Activated gamma-delta T cell treated with anti-CD3 and anti-CD28 coated beads, Interleukin-2, amount 50 U/mL, for 16 hours (primary cell): ENCODE results near the gene TEX54.
A peak's percentile ranks its signal among the peaks of the same experiment; 100 is the strongest.
"Not testable (repeated sequence)": the region's sequence is repeated elsewhere in the genome, so short reads cannot be mapped to it uniquely, and the experiment has no call there.

ENCODE experiments used
- DNase-seq: peaks from one replicate; pipeline ENCODE4 v3.0.0-alpha.2; 2020; ENCODE audit warnings: low read depth

Gene TEX54

DNA sequence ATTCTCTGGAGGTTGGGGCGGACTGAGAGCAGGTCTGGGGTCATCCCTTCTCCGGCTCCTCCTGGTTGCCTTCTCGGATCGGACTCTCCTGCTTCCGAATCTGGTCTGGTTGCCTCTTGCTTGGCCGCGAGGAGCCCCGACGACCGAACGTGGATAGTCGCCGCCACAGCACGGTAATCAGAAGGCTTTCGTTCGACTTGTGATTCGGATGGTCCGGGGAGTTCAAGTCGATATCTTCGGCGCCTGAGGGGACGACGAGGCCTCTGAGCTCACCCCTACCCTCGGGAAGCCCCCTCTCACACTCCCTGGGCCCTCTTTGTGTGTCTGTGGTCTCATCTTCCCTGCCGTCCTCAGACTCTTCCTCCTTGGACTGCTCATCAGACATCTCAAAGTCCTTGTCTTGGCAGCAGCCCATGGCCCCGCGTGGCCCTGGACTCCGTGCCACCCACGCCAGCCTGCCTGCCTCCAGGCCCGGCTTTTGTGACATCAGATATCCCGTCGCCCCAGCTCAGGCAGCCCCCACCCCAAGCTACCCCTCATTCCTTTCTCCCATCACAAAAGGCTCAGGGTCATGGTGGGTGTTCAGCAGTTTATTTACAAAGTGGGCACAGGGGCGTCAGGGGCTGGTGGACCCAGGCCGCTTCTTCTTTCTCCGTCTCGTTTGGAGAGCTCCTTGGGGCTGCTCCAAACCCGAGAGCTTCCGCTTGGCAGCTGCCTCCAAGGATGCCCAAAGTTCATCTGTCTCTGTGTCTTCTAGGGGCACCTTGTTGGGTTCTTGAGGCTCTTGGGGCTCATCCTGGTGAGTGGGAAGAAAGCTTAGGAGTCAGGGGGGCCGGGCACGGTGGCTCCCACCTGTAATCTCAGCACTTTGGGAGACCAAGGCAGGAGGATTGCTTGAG is at the start of gene TEX54:
TEX54 (minus strand) TSS at position 506 of the 899 bp plus-strand sequence.
- no peak for DNase-seq

DNA sequence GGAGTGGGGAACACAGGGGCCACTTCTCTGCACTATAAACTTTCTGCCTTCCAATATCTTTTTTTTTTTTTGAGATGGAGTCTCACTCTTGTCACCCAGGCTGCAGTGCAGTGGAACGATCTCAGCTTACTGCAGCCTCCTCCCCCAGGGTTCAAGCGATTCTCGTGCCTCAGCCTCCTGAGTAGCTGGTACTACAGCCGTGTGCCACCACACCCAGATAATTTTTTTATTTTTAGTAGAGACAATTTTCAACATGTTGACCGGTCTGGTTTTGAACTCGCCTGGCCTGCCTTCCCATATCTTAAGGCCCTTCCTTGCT is 49.7 kb upstream of the TEX54 start:
- DNase-seq, result no peak

DNA sequence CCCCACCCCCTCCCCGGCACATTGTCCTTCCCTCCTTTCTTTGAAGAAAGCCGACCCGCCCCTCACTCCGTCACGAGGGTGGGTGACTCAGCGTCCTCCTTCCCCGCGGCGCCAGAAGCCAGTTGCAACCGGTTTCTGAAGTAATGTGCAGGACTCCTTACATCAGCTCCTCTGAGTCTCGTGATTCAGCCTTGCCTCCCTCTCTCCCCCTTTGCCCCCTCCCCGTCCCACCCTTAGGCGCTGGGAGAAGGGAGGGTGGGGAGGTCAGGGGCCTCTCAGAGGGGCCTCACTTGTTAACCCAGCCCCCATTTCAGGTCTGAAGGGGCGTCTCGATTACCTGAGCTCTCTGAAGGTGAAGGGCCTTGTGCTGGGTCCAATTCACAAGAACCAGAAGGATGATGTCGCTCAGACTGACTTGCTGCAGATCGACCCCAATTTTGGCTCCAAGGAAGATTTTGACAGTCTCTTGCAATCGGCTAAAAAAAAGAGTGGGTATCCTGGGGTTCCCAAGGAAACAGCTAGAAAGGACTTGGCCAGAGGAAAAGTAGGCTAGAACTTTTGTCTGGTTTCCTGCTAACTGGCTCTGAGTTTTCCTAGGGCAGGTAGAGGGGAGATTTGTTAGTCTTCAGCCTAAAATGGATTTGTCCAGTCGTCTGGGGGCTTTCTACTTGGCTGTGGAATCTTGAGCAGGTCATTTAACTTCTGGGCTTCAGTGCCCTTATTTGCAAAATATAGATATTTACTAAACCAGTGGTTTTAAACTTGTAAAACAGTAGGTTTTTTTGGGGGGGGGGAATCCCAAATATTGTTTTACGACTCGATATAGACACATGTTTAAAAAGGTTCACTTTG is 49.2 kb upstream of the TEX54 start:
- peak; percentile 92 for DNase-seq

DNA sequence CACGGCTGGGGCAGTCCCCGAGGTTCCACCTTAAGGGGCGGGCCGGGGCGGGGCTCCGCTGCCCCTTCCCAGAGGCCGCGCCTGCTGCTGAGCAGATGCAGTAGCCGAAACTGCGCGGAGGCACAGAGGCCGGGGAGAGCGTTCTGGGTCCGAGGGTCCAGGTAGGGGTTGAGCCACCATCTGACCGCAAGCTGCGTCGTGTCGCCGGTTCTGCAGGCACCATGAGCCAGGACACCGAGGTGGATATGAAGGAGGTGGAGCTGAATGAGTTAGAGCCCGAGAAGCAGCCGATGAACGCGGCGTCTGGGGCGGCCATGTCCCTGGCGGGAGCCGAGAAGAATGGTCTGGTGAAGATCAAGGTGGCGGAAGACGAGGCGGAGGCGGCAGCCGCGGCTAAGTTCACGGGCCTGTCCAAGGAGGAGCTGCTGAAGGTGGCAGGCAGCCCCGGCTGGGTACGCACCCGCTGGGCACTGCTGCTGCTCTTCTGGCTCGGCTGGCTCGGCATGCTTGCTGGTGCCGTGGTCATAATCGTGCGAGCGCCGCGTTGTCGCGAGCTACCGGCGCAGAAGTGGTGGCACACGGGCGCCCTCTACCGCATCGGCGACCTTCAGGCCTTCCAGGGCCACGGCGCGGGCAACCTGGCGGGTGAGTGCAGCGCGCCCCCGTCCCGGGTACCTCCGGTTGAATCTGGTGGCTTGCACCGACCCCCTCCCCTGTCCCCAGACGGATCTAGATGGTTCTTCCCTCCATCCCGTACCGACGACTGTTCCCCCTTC is 48.4 kb upstream of the TEX54 start, which contains the start of gene SLC3A2:
SLC3A2 (plus strand) TSS at position 94 of the 776 bp plus-strand sequence; CDS start at position 222, 128 bp downstream.
- DNase-seq, result peak; percentile 74

DNA sequence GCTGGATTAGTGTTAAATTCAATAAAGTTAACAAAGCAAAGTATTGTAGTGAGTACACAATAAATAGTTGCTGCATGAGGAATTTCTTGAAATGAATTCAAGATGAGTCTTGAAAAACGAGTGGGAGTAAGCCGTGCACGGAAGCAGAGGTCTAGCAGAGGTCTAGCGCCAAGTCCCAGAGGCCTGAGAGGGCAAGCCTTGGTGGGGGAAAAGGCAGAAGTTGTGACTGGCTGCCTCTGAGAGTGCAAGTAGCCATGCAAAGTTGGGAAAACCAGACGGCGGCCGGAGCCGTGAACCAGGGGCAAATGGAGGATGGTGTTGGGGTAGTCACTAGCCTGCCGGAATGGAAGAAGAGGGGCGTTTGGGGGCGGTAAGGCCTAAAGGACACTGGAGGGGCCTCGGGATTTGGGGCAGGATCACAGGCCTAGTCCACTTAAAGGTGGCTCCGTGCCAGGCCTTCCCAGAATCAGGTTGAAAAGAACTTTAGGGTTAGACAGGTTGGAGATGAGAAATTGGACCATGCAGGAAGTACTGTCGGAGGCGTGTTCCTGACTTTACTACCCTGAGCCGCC is 47.7 kb upstream of the TEX54 start:
- DNase-seq, result no peak

DNA sequence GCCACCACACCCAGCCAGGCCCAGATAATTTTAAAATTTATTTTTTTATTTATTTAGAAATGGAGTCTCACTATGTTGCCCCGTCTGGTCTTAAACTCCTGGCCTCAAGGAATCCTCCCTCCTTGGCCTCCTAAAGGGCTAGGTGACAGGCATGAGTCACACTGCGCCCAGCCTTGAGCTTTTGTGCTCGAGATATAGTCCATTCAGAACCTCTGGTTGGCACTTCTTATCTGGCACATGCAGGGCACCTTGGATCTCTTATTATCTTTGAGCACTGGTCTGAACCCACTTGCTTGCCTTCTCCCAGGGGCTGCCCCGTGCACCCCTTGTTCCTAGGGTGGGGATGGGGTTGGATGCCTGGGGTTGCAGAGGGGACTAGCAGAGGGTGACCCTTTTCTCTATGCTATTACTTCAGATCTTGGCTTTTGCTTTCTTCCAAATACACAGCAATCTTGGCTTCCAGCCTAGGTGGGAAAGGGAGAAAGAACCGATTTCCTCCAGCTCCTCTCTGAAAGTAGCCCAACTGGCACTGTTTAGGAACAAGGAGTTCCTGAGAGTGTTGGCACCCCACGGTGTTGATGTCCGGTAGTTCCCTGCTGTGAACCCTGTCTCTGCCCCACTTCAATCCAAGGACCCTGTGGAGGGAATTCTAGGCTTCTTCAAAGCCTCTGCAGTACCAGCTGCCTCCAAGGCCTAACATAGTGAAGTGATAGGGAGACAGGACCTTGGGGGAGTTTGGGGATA is 46.8 kb upstream of the TEX54 start:
- no peak for DNase-seq

DNA sequence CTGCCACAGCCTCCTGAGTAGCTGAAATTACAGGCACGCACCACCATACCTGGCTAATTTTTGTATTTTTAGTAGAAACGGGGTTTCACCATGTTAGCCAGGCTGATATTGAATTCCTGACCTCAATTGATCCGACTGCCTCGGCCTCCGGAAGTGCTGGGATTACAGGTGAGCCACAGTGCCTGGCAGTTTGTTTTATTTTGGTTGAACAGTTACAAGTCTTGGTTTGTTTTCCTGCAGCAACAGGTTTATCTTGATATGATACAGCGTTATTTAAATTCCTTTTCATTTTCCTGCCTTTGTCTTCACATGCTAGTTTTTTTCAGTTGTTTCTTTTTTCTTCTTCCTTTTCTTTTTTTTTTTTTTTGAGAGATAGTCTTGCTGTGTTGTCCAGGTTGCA is 44.1 kb upstream of the TEX54 start:
- DNase-seq, result no peak

DNA sequence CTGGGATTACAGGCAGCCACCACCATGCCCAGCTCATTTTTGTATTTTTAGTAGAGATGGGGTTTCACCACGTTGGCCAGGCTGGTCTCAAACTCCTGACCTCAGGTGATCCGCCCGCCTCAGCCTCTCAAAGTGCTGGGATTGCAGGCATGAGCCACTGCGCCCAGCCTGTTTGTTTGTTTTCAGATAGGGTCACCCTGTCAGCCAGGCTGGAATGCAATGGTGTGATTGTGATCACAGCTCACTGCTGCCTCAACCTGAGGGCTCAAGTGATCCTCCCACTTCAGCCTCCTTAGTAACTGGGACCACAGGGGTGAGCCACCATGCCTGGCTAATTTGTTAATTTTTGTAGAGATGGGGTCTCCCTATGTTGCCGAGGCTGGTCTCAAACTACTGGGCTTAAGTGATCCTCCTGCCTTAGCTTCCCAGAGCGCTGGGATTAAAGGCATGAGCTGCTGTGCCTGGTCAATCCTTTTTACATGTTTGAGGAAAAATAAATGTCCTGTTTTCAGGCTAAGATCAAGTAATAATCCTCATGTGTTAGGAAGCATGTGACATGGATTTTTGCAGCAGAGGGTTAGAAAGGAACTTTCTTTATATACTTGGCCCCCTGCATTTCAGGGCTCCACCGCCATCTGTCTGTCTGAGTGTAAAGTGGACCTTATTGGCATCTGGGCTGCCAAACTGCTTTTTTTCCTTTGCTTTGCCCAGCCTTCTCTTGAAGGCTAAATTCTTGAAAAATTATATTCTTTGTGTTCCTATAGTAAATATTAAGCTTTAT is 43.2 kb upstream of the TEX54 start:
- DNase-seq, result no peak

DNA sequence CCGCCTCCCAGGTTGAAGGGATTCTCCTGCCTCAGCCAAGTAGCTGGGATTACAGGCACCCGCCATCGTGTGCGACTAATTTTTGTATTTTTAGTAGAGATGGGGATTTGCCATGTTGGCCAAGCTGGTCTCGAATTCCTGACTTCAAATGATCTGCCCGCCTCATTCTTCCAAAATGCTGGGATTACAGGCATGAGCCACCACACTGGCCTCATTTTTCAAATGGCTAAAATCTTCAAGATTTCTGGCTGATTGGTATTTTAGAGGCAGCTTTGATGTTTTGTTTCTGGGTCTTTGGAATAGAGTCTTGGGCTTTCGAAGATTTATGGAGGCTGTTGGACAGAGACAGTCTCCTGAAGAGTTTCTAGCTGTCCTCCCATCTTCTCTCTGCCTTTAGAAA is 42.2 kb upstream of the TEX54 start:
- no peak for DNase-seq

DNA sequence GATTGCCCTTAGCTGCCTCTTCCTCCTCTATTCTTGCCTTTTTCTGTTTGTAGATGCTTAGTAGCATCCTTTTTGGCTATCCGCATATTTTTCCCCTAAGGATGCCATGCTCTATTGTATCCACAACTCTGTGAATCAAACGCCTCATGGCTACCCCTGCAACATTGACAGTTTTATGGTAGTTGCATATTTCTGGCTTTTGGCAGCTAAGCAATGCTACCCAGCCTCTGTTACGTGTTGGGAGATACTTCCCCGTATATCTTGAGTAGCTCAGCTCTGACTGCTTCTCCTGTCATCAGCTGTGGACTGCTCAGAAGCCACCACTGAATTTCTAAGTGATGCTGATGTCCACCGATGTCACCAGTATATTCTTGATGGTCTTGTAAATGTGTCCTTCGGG is 33.0 kb upstream of the TEX54 start:
- no peak for DNase-seq

DNA sequence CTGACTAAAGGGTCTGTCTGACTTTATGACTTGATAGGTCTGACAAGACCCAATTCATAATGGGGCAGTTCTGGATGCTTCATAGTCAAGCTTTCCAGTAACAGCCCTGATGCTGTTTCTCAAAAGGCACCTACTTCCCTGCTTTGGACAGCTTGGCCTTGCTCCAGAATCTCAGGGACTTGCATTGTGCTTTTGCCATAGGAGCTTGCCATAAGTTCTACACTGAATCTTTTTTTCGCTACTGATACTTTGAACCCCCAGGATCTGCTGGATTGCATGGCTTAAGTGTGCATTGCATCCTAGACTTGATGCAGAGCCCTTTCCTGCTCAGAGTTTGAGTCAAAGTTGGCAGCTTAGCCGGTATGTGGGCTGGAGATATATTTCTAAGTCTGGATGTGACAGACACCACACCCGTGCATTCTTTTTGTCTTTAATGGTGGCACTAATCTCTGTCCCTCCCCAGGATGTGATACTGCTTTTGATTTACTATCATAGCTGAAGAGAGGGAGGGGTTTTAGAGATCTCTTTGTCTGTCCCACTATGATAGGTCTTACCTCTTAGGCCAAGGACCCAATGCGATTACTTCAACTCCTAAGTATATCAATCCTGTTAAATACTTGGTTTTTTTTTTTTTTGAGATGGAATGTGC is 31.2 kb upstream of the TEX54 start:
- no peak for DNase-seq

DNA sequence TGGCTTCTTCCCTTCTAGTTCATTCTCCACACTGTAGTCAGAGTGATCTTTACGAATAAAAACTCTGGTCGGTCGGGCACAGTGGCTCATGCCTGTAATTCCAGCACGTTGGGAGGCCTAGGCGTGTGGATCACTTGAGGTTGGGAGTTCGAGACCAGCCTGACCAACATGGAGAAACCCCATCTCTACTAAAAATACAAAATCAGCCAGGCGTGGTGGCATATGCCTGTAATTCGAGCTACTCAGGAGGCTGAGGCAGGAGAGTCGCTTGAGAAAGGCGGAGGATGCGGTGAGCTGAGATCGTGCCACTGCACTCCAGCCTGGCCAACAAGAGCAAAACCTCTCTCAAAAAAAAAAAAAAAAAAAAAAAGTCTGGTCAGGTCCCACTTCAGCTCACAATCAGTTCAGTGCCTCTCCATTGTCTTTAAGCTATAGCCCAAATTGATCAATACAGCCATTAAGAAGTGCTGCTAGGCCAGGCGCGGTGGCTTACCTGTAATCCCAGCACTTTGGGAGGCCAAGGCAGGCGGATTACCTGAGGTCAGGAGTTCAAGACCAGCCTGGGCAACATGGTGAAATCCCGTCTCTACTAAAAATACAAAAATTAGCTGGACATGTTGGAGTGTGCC is 29.0 kb upstream of the TEX54 start:
- DNase-seq, result not testable (repeated sequence)

DNA sequence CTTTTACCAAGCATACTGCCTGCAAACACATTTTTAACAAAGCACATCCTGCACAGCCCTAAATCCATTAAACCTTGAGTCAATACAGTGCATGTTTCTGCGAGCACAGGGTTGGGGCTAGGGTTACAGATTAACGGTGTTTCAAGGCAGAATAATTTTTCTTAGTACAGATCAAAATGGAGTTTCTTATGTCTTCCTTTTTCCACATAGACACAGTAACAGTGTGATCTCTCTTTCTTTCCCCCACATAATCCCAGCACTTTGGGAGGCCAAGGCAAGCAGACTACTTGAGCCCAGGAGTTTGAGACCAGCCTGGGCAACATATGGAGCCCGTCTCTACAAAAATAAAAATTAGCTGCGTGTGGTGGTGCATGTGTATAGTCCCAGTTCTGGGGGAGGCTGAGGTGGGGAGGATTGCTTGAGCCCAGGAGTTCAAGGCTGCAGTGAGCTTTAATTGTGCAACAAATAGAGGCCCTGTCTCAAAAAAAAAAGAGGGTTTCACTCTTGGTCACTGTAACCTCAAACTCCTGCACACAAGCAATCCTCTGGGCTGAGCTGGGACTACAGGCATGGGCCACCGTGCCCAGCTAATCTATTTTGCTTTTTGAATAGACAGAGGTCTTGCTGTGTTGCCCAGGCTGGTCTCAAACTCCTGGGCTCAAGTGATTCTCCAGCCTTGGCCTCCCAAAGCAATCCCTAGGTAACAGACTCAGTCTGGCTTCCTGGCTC is 28.4 kb upstream of the TEX54 start:
- DNase-seq, result no peak

DNA sequence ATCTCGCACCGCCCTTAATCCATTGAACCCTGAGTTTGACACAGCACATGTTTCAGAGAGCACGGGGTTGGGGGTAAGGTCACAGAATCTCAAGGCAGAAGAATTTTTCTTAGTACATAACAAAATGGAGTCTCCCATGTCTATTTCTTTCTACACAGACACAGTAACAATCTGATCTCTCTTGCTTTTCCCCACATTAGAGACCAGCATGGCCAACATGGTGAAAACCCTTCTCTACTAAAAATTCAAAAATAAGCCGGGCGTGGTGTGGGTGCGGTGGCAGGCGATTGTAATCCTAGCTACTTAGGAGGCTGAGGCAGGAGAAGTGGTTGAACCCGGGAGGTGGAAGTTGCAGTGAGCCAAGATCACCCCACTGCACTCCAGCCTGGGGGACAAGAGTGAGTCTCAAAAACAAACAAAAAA is 26.7 kb upstream of the TEX54 start:
- DNase-seq, result not testable (repeated sequence)

DNA sequence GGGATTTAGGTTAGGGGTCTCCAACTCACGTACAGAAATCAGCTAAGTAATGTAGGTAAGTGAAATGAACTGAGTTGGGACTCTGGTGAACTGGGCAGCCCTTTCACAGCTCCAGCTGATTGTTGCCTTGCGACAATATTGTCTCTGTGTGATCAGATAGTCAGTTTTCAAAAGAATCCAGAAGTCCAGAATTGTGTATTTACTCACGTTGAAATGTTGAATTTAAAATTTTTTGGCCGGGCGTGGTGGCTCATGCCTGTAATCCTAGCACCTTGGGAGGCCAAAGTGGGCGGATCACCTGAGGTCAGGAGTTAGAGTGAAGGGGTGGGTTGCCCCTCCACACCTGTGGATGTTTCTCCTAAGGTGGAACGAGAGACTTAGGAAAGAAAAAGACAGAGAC is 25.6 kb upstream of the TEX54 start:
- no peak for DNase-seq

DNA sequence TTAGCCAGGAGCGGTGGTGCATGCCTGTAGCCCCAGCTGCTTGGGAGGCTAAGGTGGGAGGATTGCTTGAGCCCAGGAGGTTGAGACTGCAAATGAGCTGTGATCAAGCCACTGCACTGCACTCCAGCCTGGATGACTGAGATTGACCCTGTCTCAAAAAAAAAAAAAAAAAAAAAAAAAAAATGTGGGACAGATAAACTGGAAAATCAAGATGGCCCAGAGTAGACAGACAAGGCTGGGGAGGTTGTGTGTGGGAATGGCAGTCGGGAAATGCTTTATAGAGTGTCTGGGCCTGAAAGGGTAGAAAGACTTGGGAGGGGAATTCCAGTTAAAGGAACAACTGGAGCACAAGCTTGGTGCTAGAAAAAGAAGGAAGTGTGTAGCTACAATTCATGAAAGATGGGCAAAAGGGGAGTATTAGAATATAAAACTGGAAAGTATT is 24.9 kb upstream of the TEX54 start:
- no peak for DNase-seq

DNA sequence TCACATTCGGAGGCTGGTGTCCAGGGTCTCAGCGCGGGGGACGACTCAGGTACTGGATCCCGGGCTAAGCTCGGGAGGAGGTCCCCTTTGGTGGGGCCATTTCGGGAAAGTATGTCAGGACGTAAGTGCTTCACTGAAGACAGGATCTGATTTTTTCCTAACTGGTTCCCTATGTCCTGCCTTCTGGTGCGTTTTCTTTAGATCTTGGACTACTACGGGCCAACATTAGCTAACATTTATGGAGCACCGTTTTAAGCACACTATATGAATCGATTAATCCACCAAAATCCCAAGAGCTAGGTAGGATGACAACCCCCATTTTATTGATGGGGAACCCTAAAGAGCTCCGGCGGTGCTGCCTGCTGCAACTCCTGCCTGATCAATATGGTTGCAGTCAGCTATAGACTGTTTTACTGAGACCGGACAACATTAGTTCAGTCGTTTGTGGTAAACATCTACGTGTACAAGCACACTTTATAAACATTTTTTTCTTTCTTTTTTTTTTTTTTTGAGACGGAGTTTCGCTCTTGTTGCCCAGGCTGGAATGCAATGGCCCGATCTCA is 23.8 kb upstream of the TEX54 start:
- DNase-seq, result no peak
